ENCODE results near the gene MBD6.

DNA sequence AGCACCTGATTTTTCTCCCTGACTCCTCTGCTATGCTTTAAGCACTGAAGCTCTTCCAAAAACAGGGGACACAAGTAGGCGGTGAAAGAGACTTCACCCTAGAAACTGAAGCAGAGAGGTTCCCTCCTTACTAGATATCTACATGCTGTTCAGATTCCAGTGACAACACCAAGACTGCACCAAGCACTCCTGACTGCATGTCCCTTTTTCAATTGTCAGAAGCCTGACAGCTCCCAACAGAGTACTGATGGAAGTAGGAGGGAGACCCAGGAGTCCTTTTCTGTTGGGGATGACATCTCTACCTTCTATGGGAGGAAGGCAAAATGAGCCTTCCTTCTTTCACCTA lies 13.9 kb downstream of the MBD6 start:
- TF ChIP-seq, protein P1, sequence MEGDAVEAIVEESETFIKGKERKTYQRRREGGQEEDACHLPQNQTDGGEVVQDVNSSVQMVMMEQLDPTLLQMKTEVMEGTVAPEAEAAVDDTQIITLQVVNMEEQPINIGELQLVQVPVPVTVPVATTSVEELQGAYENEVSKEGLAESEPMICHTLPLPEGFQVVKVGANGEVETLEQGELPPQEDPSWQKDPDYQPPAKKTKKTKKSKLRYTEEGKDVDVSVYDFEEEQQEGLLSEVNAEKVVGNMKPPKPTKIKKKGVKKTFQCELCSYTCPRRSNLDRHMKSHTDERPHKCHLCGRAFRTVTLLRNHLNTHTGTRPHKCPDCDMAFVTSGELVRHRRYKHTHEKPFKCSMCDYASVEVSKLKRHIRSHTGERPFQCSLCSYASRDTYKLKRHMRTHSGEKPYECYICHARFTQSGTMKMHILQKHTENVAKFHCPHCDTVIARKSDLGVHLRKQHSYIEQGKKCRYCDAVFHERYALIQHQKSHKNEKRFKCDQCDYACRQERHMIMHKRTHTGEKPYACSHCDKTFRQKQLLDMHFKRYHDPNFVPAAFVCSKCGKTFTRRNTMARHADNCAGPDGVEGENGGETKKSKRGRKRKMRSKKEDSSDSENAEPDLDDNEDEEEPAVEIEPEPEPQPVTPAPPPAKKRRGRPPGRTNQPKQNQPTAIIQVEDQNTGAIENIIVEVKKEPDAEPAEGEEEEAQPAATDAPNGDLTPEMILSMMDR (IDR thresholded peaks at IDR 0.05): no peak
- TF ChIP-seq POLR2AphosphoS5 (IDR thresholded peaks at IDR 0.05): no peak
- no peak for TF ChIP-seq POLR2A (IDR thresholded peaks at IDR 0.05)
- TF ChIP-seq EP300 (IDR thresholded peaks at IDR 0.05; ENCODE audit: low read depth): no peak
